SK-N-SH treated with all-trans-retinoic acid at 6 μM for 48 hours (cell line): ENCODE results near the gene SPNS3.

Experiments used
- ATAC-seq: fragments of 200-7000 bp; cut with Tn5 transposase; 3 replicates; pipeline ENCODE4 v1.9.1; 2020; ENCODE audit warnings: mild to moderate bottlenecking, moderate library complexity
- ARNTL ChIP-seq: fragments of 450-650 bp; formaldehyde crosslinking; IDR thresholded peaks from 2 replicates; pipeline ENCODE4 v1.5.0; 2020; ENCODE audit warnings: low read depth, mild to moderate bottlenecking, moderate library complexity, borderline replicate concordance
- BACH2 ChIP-seq: fragments of 250-450 bp; sonication (Bioruptor Pico); IDR thresholded peaks from 2 replicates; pipeline ENCODE4 v1.9.0; 2021; ENCODE audit warnings: mild to moderate bottlenecking, borderline replicate concordance
- CSDC2 ChIP-seq: fragments of 250-450 bp; sonication (Bioruptor Pico); IDR thresholded peaks from 2 replicates; pipeline ENCODE4 v1.5.0; 2020; ENCODE audit warnings: mild to moderate bottlenecking, moderate library complexity
- ESRRG ChIP-seq: fragments of 250-450 bp; sonication (Bioruptor Pico); IDR thresholded peaks from 2 replicates; pipeline ENCODE4 v1.6.1; 2021; ENCODE audit warnings: mild to moderate bottlenecking
- GLIS3 ChIP-seq: fragments of 250-450 bp; sonication (Bioruptor Pico); IDR thresholded peaks from 2 replicates; pipeline ENCODE4 v1.5.0; 2020; ENCODE audit warnings: mild to moderate bottlenecking, moderate library complexity
- ISL1 ChIP-seq: fragments of 250-450 bp; sonication (Bioruptor Pico); IDR thresholded peaks from 2 replicates; pipeline ENCODE4 v2.1.2; 2022; ENCODE audit warnings: mild to moderate bottlenecking, moderate library complexity
- POU6F1 ChIP-seq: fragments of 250-450 bp; sonication (Bioruptor Pico); IDR thresholded peaks from 2 replicates; pipeline ENCODE4 v1.8.0; 2021; ENCODE audit warnings: low read depth, mild to moderate bottlenecking, moderate library complexity, borderline replicate concordance
- PPARA ChIP-seq: fragments of 250-450 bp; sonication (Bioruptor Pico); IDR thresholded peaks from 2 replicates; pipeline ENCODE4 v1.5.0; 2020; ENCODE audit warnings: mild to moderate bottlenecking, borderline replicate concordance
- RARB ChIP-seq: fragments of 250-450 bp; sonication (Bioruptor Pico); IDR thresholded peaks from 2 replicates; pipeline ENCODE4 v1.8.0; 2021; ENCODE audit warnings: mild to moderate bottlenecking, moderate library complexity
- TCF4 ChIP-seq: fragments of 250-450 bp; sonication (Bioruptor Pico); IDR thresholded peaks from 2 replicates; pipeline ENCODE4 v1.8.0; 2021; ENCODE audit warnings: mild to moderate bottlenecking, moderate library complexity, borderline replicate concordance
- TOX ChIP-seq: fragments of 250-450 bp; sonication (Bioruptor Pico); IDR thresholded peaks from 2 replicates; pipeline ENCODE4 v1.8.0; 2021; ENCODE audit warnings: mild to moderate bottlenecking, moderate library complexity, borderline replicate concordance
- ZC3H10 ChIP-seq: fragments of 250-450 bp; sonication (Bioruptor Pico); IDR thresholded peaks from 2 replicates; pipeline ENCODE4 v1.5.1; 2021; ENCODE audit warnings: mild to moderate bottlenecking, moderate library complexity
- ZFP3 ChIP-seq: fragments of 250-450 bp; sonication (Bioruptor Pico); IDR thresholded peaks from 2 replicates; pipeline ENCODE4 v1.5.0; 2020; ENCODE audit warnings: mild to moderate bottlenecking, moderate library complexity
- ZFP30 ChIP-seq: fragments of 450-650 bp; formaldehyde crosslinking; IDR thresholded peaks from 2 replicates; pipeline ENCODE4 v1.5.0; 2022; ENCODE audit warnings: mild to moderate bottlenecking, moderate library complexity
- ZNF565 ChIP-seq: fragments of 450-650 bp; formaldehyde crosslinking; conservative IDR thresholded peaks from 2 replicates; pipeline ENCODE4 v1.5.0; 2020; ENCODE audit warnings: low read depth, mild to moderate bottlenecking, moderate library complexity
- ZNF70 ChIP-seq: fragments of 450-650 bp; formaldehyde crosslinking; IDR thresholded peaks from 2 replicates; pipeline ENCODE4 v1.5.0; 2020; ENCODE audit warnings: mild to moderate bottlenecking, moderate library complexity
- ZNF8 ChIP-seq: fragments of 450-650 bp; formaldehyde crosslinking; IDR thresholded peaks from 2 replicates; pipeline ENCODE4 v1.5.0; 2020; ENCODE audit warnings: mild to moderate bottlenecking, moderate library complexity
- TF ChIP-seq, protein P1 (sequence below): fragments of 250-450 bp; sonication (Bioruptor Pico); IDR thresholded peaks from 2 replicates; pipeline ENCODE4 v1.5.1; 2021; ENCODE audit warnings: mild to moderate bottlenecking, moderate library complexity
- TF ChIP-seq, protein P2 (sequence below): fragments of 250-450 bp; sonication (Bioruptor Pico); IDR thresholded peaks from 2 replicates; pipeline ENCODE4 v1.5.0; 2020; ENCODE audit warnings: mild to moderate bottlenecking, moderate library complexity
- TF ChIP-seq, protein P3 (sequence below): fragments of 250-450 bp; sonication (Bioruptor Pico); IDR thresholded peaks from 2 replicates; pipeline ENCODE4 v1.5.1; 2020; ENCODE audit warnings: low read depth, mild to moderate bottlenecking, moderate library complexity

SPNS3 gene

DNA sequence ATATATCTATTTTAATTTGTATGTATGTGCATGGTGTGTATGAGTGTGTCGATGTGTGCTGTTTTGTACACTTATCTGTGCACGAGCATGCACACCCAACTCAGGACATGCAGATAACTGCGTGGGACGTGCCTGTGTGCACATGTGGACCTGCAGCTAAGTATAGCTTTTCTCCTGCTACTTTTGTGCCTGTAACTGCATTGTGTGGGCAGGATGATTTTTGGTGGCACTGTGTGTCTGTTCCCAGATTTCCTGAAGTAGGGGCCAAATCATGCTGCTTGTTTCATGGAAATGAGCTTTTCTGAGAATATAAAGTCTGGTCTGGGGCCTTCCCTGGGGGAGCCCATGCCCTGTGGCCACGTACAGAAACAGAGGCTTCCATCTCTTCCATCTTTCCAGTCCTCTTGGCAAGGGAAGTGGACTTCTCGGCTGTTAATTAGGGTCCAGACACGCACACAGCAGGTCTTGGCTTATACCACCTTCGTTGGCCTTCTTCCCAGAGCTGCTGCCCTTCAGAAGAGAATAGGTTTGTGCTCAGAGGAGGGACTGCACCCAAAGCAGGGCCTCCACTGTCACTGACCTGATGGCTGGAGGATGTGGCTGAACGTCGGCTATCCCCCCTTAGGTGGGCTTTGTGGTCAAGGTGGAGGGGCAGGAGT, 30.2 kb downstream of the SPNS3 start:
- no peak for TF ChIP-seq ZNF8 (CRISPR knock-in tag)
- TF ChIP-seq, protein P1, sequence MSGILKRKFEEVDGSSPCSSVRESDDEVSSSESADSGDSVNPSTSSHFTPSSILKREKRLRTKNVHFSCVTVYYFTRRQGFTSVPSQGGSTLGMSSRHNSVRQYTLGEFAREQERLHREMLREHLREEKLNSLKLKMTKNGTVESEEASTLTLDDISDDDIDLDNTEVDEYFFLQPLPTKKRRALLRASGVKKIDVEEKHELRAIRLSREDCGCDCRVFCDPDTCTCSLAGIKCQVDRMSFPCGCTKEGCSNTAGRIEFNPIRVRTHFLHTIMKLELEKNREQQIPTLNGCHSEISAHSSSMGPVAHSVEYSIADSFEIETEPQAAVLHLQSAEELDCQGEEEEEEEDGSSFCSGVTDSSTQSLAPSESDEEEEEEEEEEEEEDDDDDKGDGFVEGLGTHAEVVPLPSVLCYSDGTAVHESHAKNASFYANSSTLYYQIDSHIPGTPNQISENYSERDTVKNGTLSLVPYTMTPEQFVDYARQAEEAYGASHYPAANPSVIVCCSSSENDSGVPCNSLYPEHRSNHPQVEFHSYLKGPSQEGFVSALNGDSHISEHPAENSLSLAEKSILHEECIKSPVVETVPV (CRISPR knock-in tag): no peak
- no peak for TF ChIP-seq ZNF565 (CRISPR knock-in tag)
- ATAC-seq: no peak

DNA sequence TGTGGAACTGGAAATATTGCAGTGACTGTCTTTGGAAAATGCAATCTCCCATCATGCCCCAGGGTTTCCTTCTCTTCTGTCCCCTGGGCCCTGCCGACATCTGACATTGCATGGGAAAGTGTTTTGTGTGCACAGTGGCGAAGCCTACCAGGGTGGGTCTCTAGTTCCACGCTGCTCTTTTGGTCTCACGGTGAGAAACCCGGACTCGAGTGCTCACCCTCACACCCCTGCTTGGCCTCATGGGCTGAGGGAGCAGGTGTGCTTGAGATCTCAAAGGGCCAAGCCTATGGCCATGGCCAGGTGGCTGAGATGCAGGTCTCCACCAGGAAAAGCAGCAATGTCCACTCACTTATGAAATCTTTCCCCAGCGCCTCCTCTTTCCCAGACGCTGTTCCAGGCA, 32.0 kb downstream of the SPNS3 start:
- no peak for TF ChIP-seq ESRRG
- no peak for TF ChIP-seq ZNF70 (CRISPR knock-in tag)
- no peak for TF ChIP-seq RARB (CRISPR knock-in tag)
- TF ChIP-seq, protein P1 (CRISPR knock-in tag): no peak
- no peak for TF ChIP-seq ZC3H10 (CRISPR knock-in tag)
- TF ChIP-seq ZNF565 (CRISPR knock-in tag): no peak
- TF ChIP-seq ZNF8 (CRISPR knock-in tag): no peak
- TF ChIP-seq CSDC2: no peak
- TF ChIP-seq ZFP3: no peak
- TF ChIP-seq GLIS3 (CRISPR knock-in tag): no peak
- no peak for TF ChIP-seq ZFP30 (CRISPR knock-in tag)
- TF ChIP-seq PPARA (CRISPR knock-in tag): no peak
- no peak for TF ChIP-seq TCF4
- TF ChIP-seq, protein P2, sequence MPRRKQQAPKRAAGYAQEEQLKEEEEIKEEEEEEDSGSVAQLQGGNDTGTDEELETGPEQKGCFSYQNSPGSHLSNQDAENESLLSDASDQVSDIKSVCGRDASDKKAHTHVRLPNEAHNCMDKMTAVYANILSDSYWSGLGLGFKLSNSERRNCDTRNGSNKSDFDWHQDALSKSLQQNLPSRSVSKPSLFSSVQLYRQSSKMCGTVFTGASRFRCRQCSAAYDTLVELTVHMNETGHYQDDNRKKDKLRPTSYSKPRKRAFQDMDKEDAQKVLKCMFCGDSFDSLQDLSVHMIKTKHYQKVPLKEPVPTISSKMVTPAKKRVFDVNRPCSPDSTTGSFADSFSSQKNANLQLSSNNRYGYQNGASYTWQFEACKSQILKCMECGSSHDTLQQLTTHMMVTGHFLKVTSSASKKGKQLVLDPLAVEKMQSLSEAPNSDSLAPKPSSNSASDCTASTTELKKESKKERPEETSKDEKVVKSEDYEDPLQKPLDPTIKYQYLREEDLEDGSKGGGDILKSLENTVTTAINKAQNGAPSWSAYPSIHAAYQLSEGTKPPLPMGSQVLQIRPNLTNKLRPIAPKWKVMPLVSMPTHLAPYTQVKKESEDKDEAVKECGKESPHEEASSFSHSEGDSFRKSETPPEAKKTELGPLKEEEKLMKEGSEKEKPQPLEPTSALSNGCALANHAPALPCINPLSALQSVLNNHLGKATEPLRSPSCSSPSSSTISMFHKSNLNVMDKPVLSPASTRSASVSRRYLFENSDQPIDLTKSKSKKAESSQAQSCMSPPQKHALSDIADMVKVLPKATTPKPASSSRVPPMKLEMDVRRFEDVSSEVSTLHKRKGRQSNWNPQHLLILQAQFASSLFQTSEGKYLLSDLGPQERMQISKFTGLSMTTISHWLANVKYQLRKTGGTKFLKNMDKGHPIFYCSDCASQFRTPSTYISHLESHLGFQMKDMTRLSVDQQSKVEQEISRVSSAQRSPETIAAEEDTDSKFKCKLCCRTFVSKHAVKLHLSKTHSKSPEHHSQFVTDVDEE (CRISPR knock-in tag): no peak
- no peak for TF ChIP-seq BACH2
- no peak for TF ChIP-seq ISL1
- ATAC-seq: no peak

DNA sequence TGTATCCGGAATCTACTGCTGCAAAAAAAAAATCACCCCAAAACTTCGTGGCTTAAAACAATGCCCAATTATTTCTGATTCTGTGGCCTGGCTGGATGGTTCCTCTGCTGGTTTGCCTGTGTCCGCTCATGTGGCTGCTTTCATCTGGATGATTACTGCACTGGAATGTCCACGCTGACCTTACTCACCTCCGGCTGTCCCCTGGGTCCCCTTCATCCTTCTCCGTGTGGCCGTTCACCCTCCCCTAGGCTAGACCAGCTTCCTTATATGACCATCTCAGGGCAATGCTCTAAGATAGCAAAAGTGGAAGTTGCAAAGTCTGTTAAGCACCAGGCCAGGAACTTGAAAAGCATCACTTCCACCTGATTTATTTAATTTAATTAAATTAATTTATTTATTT, 33.5 kb downstream of the SPNS3 start:
- TF ChIP-seq POU6F1 (CRISPR knock-in tag) (no peak), BACH2 (no peak), ESRRG (no peak), ZFP3 (no peak), PPARA (CRISPR knock-in tag) (no peak), ISL1 (no peak), ZNF565 (CRISPR knock-in tag) (no peak), RARB (CRISPR knock-in tag) (no peak), ARNTL (CRISPR knock-in tag) (no peak), TOX (CRISPR knock-in tag) (no peak), GLIS3 (CRISPR knock-in tag) (no peak), CSDC2 (no peak), ZNF8 (CRISPR knock-in tag) (no peak), ZNF70 (CRISPR knock-in tag) (no peak)
- TF ChIP-seq, protein P1 (CRISPR knock-in tag): no peak
- TF ChIP-seq, protein P3, sequence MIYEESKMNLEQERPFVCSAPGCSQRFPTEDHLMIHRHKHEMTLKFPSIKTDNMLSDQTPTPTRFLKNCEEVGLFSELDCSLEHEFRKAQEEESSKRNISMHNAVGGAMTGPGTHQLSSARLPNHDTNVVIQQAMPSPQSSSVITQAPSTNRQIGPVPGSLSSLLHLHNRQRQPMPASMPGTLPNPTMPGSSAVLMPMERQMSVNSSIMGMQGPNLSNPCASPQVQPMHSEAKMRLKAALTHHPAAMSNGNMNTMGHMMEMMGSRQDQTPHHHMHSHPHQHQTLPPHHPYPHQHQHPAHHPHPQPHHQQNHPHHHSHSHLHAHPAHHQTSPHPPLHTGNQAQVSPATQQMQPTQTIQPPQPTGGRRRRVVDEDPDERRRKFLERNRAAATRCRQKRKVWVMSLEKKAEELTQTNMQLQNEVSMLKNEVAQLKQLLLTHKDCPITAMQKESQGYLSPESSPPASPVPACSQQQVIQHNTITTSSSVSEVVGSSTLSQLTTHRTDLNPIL: no peak
- TF ChIP-seq, protein P2 (CRISPR knock-in tag): no peak
- ATAC-seq: no peak
